HG03575 (cell line): ENCODE measurements around the gene MTR.
A peak's percentile ranks its signal among the peaks of the same experiment; 100 is the strongest.

Source experiments
- ATAC-seq: cut with Tn5 transposase; IDR thresholded peaks from one replicate; pipeline ENCODE4 v1.9.1; 2021; ENCODE audit not compliant: unreplicated experiment, insufficient number of reproducible peaks, low FRiP score; ENCODE audit errors: extremely low read depth

Gene MTR

GRCh38 chr1:236795035-236795756, at the start of gene MTR:
Gene MTR, plus strand, starts transcription at chr1:236795292. Its CDS starts 412 bp downstream, at chr1:236795704.
- peak; percentile 99 for ATAC-seq

GRCh38 chr1:236746785-236747184, 48.3 kb upstream of the MTR start:
- no peak for ATAC-seq

DNA sequence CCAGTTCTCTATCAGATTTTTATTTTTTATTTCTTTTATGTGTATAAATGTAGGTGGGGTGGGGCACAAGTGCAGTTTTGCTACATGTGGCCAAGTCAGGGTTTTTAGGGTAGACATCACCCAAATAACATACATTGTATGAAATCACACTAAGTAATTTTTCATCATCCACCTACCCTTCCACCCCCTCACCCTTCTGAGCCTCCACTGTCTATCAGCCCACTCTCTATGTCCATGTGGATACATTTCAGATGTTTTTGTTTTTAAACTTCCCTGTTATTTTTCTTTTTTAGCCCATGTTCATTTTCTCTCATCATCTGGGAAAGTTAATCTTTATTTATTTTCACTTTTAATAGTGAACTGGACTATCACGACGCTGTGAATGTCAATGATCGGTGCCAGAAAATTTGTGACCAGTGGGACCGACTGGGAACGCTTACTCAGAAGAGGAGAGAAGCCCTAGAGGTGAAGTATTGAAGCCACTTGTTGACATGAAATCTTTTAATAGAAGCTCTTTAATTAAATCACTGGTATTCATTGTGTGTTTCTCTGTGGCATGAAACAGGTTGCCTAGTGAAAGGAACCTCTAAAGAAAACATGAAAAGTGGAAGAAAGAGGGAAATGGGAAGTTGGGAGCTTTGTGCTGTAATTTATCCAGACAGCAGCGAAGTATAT, 47.6 kb upstream of the MTR start:
- ATAC-seq, result no peak

GRCh38 chr1:236748268-236748870, 46.7 kb upstream of the MTR start:
- ATAC-seq, result no peak

DNA sequence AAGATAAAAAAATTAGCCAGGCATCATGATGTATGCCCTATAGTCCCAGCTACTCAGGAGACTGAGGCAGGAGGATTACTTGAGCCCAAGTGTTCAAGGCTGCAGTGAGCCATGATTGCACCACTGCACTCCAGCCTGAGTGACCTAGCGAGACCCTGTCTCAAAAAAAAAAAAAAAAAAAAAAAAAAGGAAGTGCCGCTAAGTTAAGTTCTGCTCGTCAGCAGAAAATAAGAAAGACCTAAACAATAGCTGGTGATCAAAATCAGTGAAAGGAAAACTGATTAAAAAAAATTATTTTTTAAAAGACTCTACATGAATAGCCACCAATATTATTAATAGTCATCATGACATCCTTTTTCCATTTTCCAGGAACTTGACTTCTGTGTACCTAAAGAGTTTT, 44.2 kb upstream of the MTR start:
- ATAC-seq, result no peak

DNA sequence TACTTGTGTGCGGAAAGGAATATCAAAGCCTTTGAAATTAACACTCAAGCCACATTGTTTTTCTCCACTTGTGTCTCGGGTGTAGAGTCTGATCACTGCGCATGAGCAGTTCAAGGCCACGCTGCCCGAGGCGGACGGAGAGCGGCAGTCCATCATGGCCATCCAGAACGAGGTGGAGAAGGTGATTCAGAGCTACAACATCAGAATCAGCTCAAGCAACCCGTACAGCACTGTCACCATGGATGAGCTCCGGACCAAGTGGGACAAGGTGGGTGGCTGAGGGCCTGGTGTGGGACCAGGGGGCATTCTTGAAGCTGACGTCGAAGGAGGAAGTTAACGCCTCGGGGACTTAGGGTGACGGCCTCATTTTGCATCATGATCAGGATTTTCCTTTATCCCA, 43.7 kb upstream of the MTR start:
- ATAC-seq, result no peak

DNA sequence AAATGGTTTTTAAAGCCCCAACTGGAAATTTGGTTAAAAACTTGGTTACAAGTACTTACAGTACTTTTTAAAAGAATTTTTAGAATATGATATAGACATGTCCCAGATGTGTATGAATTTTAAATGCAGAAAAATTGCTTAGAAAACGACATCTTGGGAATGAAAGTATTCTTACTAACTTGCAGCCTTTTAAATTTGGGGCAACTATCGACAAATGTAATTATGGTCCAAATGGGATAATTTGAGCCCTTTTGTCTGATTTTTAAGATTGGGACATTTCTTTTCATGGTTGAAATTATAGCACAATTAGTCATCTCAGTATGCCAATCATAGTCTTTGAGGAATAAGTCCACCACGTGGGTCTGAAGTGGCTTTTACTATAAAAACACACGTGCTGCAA, 43.2 kb upstream of the MTR start:
- ATAC-seq, result no peak

DNA sequence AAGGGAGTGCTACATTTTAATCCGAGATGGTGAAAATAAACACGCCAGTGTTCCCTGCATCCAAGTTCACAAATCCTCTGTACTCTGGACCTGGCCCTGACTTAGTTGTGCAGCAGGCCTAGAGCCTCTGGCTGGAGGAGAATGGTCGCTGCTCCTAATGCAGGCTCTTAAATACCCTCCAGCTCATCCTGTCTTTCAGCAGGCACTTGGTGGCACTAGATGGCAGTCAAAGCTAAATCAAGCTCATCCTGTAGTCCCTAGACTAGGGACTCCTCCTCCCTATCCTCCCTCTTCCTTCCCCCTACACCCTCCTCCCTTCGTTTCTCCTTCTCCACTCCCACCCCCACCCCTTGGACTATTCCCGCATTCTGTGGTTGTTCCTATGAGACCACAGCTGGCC, 41.6 kb upstream of the MTR start:
- no peak for ATAC-seq

- ATAC-seq, result no peak
These were observed 41.1 kb upstream of the MTR start for GRCh38 chr1:236753964-236754363.

GRCh38 chr1:236754525-236755210, 40.4 kb upstream of the MTR start:
- no peak for ATAC-seq

DNA sequence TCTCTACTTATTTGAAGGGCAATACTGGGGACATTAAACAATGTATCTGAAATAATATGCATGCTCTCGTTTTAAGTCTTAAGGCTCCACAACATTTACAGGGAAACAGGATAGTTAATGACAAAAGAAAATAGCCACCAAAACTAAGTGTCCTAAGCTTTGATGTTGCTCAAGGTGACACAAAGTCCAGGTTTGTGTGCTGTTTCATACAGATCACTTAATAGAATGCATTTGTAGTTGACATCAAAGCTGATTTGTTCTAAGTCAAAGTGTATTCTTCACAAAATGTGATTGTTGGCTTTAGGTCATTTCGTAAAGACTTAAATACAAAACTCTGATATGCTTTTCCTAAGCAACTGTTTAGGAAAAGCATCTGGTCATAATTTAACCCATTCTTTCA, 37.5 kb upstream of the MTR start:
- ATAC-seq, result no peak

- no peak for ATAC-seq
These were observed 35.7 kb upstream of the MTR start for GRCh38 chr1:236759252-236759859.

- no peak for ATAC-seq
These were observed 34.6 kb upstream of the MTR start for GRCh38 chr1:236760480-236760879.

DNA sequence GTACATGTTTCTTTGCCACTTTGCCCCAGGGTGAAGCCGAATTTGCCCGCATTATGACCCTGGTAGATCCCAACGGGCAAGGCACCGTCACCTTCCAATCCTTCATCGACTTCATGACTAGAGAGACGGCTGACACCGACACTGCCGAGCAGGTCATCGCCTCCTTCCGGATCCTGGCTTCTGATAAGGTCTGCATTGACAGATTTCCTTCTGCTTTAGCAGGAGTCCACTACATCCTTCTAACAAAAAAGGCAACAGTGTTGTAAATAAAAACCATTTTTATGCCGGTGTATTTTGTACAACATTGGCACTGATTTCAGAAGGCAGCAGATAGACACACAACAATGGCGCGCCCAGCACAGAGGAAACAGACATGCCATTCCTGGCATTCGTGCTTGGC, 34.1 kb upstream of the MTR start:
- ATAC-seq, result no peak

- ATAC-seq, result no peak
These were observed 33.5 kb upstream of the MTR start for GRCh38 chr1:236761397-236762132.

GRCh38 chr1:236762410-236762809, 32.7 kb upstream of the MTR start:
- no peak for ATAC-seq

DNA sequence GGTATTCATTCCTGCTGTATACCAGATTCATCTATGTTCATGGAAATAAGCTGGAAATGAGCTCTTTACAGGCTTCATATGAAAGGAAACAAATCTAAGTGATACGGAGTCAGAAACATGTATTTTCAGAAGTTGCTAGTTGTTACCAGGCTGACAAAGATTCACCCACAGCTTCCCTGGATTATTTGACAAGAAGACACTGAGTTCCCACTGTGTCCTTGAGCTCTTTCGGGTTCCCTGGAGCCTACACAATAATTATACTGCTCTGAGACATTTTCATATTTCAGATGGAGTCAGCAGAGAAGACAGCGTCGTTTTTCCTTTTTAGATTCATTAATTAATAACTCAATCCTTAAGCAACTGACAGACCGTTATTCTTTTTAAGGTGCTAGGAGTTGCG, 29.3 kb upstream of the MTR start:
- ATAC-seq, result no peak

GRCh38 chr1:236766506-236766905, 28.6 kb upstream of the MTR start:
- no peak for ATAC-seq

DNA sequence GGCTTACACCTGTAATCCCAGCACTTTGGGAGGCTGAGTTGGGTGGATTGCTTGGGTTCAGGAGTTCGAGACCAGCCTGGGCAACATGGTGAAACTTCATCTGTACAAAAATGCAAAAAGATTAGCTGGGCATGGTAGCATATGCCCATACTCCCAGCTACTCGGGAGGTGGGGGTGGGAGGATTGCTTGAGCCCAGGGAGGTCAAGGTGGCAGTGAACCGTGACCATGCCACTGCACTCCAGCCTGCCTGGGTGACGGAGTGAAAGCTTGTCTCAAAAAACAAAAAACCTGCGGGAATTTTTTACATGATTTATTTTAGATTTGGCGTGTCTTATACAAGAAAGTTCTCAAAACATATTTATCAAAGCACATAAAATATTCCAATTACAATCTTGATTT, 27.8 kb upstream of the MTR start:
- ATAC-seq, result no peak
